ENCODE data around the gene PRKG1. TPM values are rescaled to one million over a fixed set of nuclear protein-coding genes. Genes with fewer than 3 reads are reported as not detected.
A peak's percentile ranks its signal among the peaks of the same experiment; 100 is the strongest.

Gene PRKG1
- total and polyA plus RNA-seq, 2 donors from 2014 or later, result 3.6 to 14.8 TPM

- Histone ChIP-seq H3K9ac (ENCODE audit: low read length in 3 of 3) (no peak overlapping the region), H3K9me3 (ENCODE audit: control insufficient read depth in 2 of 3, insufficient read depth in 1 of 3, low read length in 3 of 3) (no peaks in the 10 kb centered on the region), H3K27me3 (ENCODE audit: control insufficient read depth, insufficient read depth, low read length) (no peaks in the 10 kb centered on the region), H3K36me3 (ENCODE audit: control insufficient read depth in 2 of 3, insufficient read depth in 3 of 3, low read length in 3 of 3) (no peaks in the 10 kb centered on the region), H3K27ac (ENCODE audit: low read depth in 2 of 2, low read length in 2 of 2) (no peak overlapping the region), H3K4me1 (ENCODE audit: control insufficient read depth in 2 of 3, insufficient read depth in 2 of 3, low read depth in 1 of 3, low read length in 3 of 3) (no peaks in the 10 kb centered on the region), H3K4me3 (ENCODE audit: low read length in 3 of 3) (no peak overlapping the region)
- FAIRE-seq, result no peak
- no peak for TF ChIP-seq CTCF (IDR thresholded peaks at IDR 0.05; ENCODE audit: borderline replicate concordance, extremely low read depth, insufficient read depth)
- DNase-seq, result no peak
- intact Hi-C loops (cut with DNase I), result no loop called here
These were observed 28.4 kb upstream of the PRKG1 start for GRCh38 chr10:51045871-51046270.

GRCh38 chr10:51046654-51047053 is 27.6 kb upstream of the PRKG1 start:
- H3K4me3 ChIP-seq (ENCODE audit: low read length in 3 of 3), result no peak overlapping the region
- H3K4me1 ChIP-seq (ENCODE audit: control insufficient read depth in 2 of 3, insufficient read depth in 2 of 3, low read depth in 1 of 3, low read length in 3 of 3), result no peaks in the 10 kb centered on the region
- H3K36me3 ChIP-seq (ENCODE audit: control insufficient read depth in 2 of 3, insufficient read depth in 3 of 3, low read length in 3 of 3), result no peaks in the 10 kb centered on the region
- FAIRE-seq (no peak), DNase-seq (no peak)
- intact Hi-C loops (cut with DNase I), result no loop called here
- TF ChIP-seq CTCF (IDR thresholded peaks at IDR 0.05; ENCODE audit: borderline replicate concordance, extremely low read depth, insufficient read depth), result no peak
- no peak overlapping the region for H3K27ac ChIP-seq (ENCODE audit: low read depth in 2 of 2, low read length in 2 of 2)
- H3K27me3 ChIP-seq (ENCODE audit: control insufficient read depth, insufficient read depth, low read length), result no peaks in the 10 kb centered on the region
- no peaks in the 10 kb centered on the region for H3K9me3 ChIP-seq (ENCODE audit: control insufficient read depth in 2 of 3, insufficient read depth in 1 of 3, low read length in 3 of 3)
- no peak overlapping the region for H3K9ac ChIP-seq (ENCODE audit: low read length in 3 of 3)

GRCh38 chr10:51047857-51048256 is 26.4 kb upstream of the PRKG1 start:
- H3K4me1 ChIP-seq (ENCODE audit: control insufficient read depth in 2 of 3, insufficient read depth in 2 of 3, low read depth in 1 of 3, low read length in 3 of 3), result no peaks in the 10 kb centered on the region
- TF ChIP-seq CTCF (IDR thresholded peaks at IDR 0.05; ENCODE audit: borderline replicate concordance, extremely low read depth, insufficient read depth), result peak; percentile 18
- no peaks in the 10 kb centered on the region for H3K9me3 ChIP-seq (ENCODE audit: control insufficient read depth in 2 of 3, insufficient read depth in 1 of 3, low read length in 3 of 3)
- FAIRE-seq, result no peak
- no peak overlapping the region for H3K27ac ChIP-seq (ENCODE audit: low read depth in 2 of 2, low read length in 2 of 2)
- peak in 1 of 5 donors; percentile 31 for DNase-seq
- H3K27me3 ChIP-seq (ENCODE audit: control insufficient read depth, insufficient read depth, low read length), result no peaks in the 10 kb centered on the region
- no peak overlapping the region for H3K9ac ChIP-seq (ENCODE audit: low read length in 3 of 3)
- no peak overlapping the region for H3K4me3 ChIP-seq (ENCODE audit: low read length in 3 of 3)
- intact Hi-C loops (cut with DNase I), result no loop called here
- H3K36me3 ChIP-seq (ENCODE audit: control insufficient read depth in 2 of 3, insufficient read depth in 3 of 3, low read length in 3 of 3), result no peaks in the 10 kb centered on the region

- intact Hi-C loops (cut with DNase I), result no loop called here
- no peak for FAIRE-seq
These were observed 25.5 kb upstream of the PRKG1 start for GRCh38 chr10:51048792-51049191.

More at GRCh38 chr10:51048792-51049191, 25.5 kb upstream of the PRKG1 start:
- H3K27me3 ChIP-seq (ENCODE audit: control insufficient read depth, insufficient read depth, low read length), result no peaks in the 10 kb centered on the region
- DNase-seq, result no peak
- H3K9ac ChIP-seq (ENCODE audit: low read length in 3 of 3), result no peak overlapping the region
- no peaks in the 10 kb centered on the region for H3K36me3 ChIP-seq (ENCODE audit: control insufficient read depth in 2 of 3, insufficient read depth in 3 of 3, low read length in 3 of 3)
- no peaks in the 10 kb centered on the region for H3K9me3 ChIP-seq (ENCODE audit: control insufficient read depth in 2 of 3, insufficient read depth in 1 of 3, low read length in 3 of 3)
- no peak for TF ChIP-seq CTCF (IDR thresholded peaks at IDR 0.05; ENCODE audit: borderline replicate concordance, extremely low read depth, insufficient read depth)
- H3K4me1 ChIP-seq (ENCODE audit: control insufficient read depth in 2 of 3, insufficient read depth in 2 of 3, low read depth in 1 of 3, low read length in 3 of 3), result no peaks in the 10 kb centered on the region
- no peak overlapping the region for H3K27ac ChIP-seq (ENCODE audit: low read depth in 2 of 2, low read length in 2 of 2)
- no peak overlapping the region for H3K4me3 ChIP-seq (ENCODE audit: low read length in 3 of 3)
